MCF 10A (cell line): Measurements from ENCODE around the gene HACL1. TPM values are rescaled to one million over a fixed set of nuclear protein-coding genes. Genes with fewer than 3 reads are reported as not detected.

Experiments used
- BruUV-seq: library from RNA; stranded (reverse); fragments of 400-500 nt; replicated peaks from 2 replicates; lab custom pipeline; 2021; lab: Mats Ljungman, UMichigan
- CTCF ChIA-PET: fragments of 300-600 bp; sonication (Branson Sonifier 250); formaldehyde crosslinking; extraction: SDS; loops from one replicate; lab custom pipeline; 2021; ENCODE audit warnings: antibody characterized with exemption, inconsistent platforms; lab: Yijun Ruan, JAX
- POLR2A ChIA-PET: fragments of 300-600, 350-650 bp; sonication (Branson Sonifier 250); formaldehyde crosslinking; extraction: SDS; loops from one replicate; lab custom pipeline; 2020; ENCODE audit warnings: antibody characterized with exemption, inconsistent platforms; lab: Yijun Ruan, JAX
- DNase-seq: peaks from one replicate; pipeline ENCODE4 v3.0.0-alpha.2; 2018; ENCODE audit not compliant: unreplicated experiment
- H3K27ac Mint-ChIP-seq: one replicate; pipeline ENCODE4 v1.8.0; 2022; ENCODE audit warnings: mild to moderate bottlenecking, low read depth, mixed read lengths; ENCODE audit not compliant: unreplicated experiment
- H3K27me3 Mint-ChIP-seq: one replicate; pipeline ENCODE4 v1.8.0; 2022; ENCODE audit warnings: mixed read lengths; ENCODE audit not compliant: insufficient read depth, unreplicated experiment
- H3K36me3 Mint-ChIP-seq: one replicate; pipeline ENCODE4 v1.8.0; 2022; ENCODE audit warnings: mild to moderate bottlenecking, moderate library complexity, mixed read lengths; ENCODE audit not compliant: insufficient read depth, unreplicated experiment
- H3K4me1 Mint-ChIP-seq: one replicate; pipeline ENCODE4 v1.8.0; 2022; ENCODE audit warnings: mixed read lengths; ENCODE audit not compliant: insufficient read depth, unreplicated experiment
- H3K4me3 Mint-ChIP-seq: one replicate; pipeline ENCODE4 v1.8.0; 2022; ENCODE audit warnings: mild to moderate bottlenecking, moderate library complexity, mixed read lengths; ENCODE audit not compliant: unreplicated experiment
- H3K9me3 Mint-ChIP-seq: one replicate; pipeline ENCODE4 v1.8.0; 2022; ENCODE audit warnings: mixed read lengths; ENCODE audit not compliant: unreplicated experiment
- CTCF ChIP-seq: fragments of 200-600 bp; IDR thresholded peaks from one replicate; pipeline ENCODE4 v1.8.0; 2022; ENCODE audit warnings: antibody characterized with exemption, mild to moderate bottlenecking; ENCODE audit not compliant: unreplicated experiment
- intact Hi-C: fragments of 100-400 bp; cut with micrococcal nuclease; formaldehyde crosslinking; loops from 2 replicates; pipeline ENCODE4 v1.14.1; 2022
- total RNA-seq: library from RNA; stranded (reverse); gene quantifications from 2 replicates; pipeline ENCODE4 v1.2.3, GENCODE V29; 2022

Gene HACL1
- total RNA-seq, 1 experiment from 2014 or later, result 19.6 TPM

DNA sequence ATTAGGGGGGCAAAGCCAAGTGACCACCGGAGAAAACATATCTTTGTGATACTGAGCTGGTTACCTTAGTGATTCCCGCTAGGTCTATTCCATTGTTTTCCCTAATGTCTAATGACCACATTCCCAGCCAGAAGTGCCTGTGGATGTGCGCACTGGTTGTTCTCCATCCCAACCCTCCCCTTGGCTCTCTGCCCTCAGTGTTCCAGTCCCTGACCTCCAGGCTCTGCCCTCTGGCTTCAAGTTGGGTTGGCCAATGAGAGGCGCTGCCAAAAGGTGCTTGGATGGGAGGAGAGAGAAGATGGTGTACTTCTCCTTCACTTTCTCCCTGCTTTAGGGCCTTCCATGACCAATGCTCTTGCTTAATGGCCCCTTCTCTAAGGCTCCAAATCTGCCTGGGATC, 82.3 kb downstream of the HACL1 start:
- DNase-seq, result no peak
- no peak overlapping the region for H3K27ac Mint-ChIP-seq
- no peaks in the 10 kb centered on the region for H3K9me3 Mint-ChIP-seq
- intact Hi-C loops, result no loop called here
- H3K4me3 Mint-ChIP-seq, result no peak overlapping the region
- CTCF ChIA-PET, result interaction anchor here (0.9 kb wide), 1 partner anchor 8 kb away, joined by 3 read pairs; no protein-coding TSS in a partner anchor
- POLR2A ChIA-PET, result no interaction called here
- no peaks in the 10 kb centered on the region for H3K36me3 Mint-ChIP-seq
- no peaks in the 10 kb centered on the region for H3K4me1 Mint-ChIP-seq
- no peak for TF ChIP-seq CTCF
- BruUV-seq, result no TSS peak
- H3K27me3 Mint-ChIP-seq, result no peaks in the 10 kb centered on the region

DNA sequence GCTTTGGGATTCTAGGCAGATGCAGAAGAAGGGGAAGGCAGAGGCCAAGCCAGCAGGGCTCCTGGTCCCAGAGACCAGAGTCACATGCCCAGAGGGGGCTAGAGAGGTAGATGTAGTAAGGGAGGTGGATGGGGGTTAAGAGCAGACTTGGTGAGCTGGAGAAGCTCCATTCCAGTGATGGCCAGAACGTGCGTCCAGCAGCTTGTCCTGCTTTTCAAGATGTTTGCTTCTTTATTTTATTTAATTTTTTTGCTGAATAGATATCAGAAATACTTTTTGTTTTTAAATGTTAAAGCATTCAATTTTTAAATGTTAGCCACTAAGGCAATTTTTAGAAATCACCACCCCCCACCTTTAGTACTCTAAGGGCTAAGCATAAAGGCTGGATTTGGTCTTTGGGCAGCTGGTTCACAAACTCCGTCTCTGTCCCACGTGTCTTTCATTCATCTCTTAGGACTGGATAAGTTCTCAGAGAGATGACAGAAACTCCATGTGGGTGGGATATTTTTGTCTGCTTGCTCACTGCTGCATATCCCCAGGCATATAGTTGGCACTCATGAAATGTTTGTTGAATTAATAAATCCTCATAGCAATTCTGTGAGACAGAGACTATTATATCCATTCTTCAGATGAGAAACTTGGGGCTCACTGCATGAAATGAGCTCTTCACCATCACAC, 86.6 kb downstream of the HACL1 start:
- no peak for DNase-seq
- ChIA-PET POLR2A (no interaction called here), CTCF (no interaction called here)
- no peaks in the 10 kb centered on the region for H3K9me3 Mint-ChIP-seq
- no peak overlapping the region for H3K4me3 Mint-ChIP-seq
- BruUV-seq, result no TSS peak
- no peak for TF ChIP-seq CTCF
- no peaks in the 10 kb centered on the region for H3K27me3 Mint-ChIP-seq
- intact Hi-C loops, result no loop called here
- H3K4me1 Mint-ChIP-seq, result no peaks in the 10 kb centered on the region
- no peak overlapping the region for H3K27ac Mint-ChIP-seq
- H3K36me3 Mint-ChIP-seq, result no peaks in the 10 kb centered on the region

GRCh38 chr3:15513810-15514662, 87.3 kb downstream of the HACL1 start:
- no peaks in the 10 kb centered on the region for H3K4me1 Mint-ChIP-seq
- no peaks in the 10 kb centered on the region for H3K36me3 Mint-ChIP-seq
- no TSS peak for BruUV-seq
- no peak for DNase-seq
- TF ChIP-seq CTCF, result no peak
- ChIA-PET CTCF (interaction anchor here (0.6 kb wide), 1 partner anchor 18 kb away, joined by 3 read pairs; no protein-coding TSS in a partner anchor), POLR2A (no interaction called here)
- H3K9me3 Mint-ChIP-seq, result no peaks in the 10 kb centered on the region
- no peak overlapping the region for H3K4me3 Mint-ChIP-seq
- H3K27ac Mint-ChIP-seq, result no peak overlapping the region
- intact Hi-C loops, result no loop called here
- no peaks in the 10 kb centered on the region for H3K27me3 Mint-ChIP-seq

DNA sequence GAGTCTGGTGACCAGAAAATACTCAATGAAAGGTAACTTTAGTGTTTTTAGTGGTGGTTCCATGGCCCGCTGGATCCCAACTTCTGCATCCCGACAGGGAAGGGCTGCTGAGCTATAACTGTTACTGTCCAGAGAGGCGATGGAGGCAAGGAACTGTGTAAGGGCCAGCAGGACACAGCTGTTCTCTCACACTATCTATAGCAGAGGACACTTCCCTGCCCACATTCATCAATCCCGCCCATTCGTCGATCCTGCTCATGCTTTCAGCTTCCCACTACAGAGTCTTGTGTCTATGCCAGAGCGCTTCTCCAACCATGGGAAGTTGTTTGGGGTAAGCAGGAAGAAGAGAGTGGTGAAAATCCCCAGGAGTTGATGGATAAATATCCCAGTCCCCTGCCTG, 88.3 kb downstream of the HACL1 start:
- no peak overlapping the region for H3K27ac Mint-ChIP-seq
- ChIA-PET POLR2A (no interaction called here), CTCF (no interaction called here)
- H3K4me1 Mint-ChIP-seq, result no peaks in the 10 kb centered on the region
- no peaks in the 10 kb centered on the region for H3K36me3 Mint-ChIP-seq
- intact Hi-C loops, result no loop called here
- H3K4me3 Mint-ChIP-seq, result no peak overlapping the region
- no peak for DNase-seq
- no peak for TF ChIP-seq CTCF
- no peaks in the 10 kb centered on the region for H3K27me3 Mint-ChIP-seq
- no peaks in the 10 kb centered on the region for H3K9me3 Mint-ChIP-seq
- BruUV-seq, result no TSS peak
